HepG2 (cell line): ENCODE measurements around the gene XXYLT1. TPM values are rescaled to one million over a fixed set of nuclear protein-coding genes. Genes with fewer than 3 reads are reported as not detected.

Experiments
- AFF4 ChIP-seq: sonication (generic); formaldehyde crosslinking; IDR thresholded peaks from 2 replicates; pipeline ENCODE4 v1.4.0; 2020; ENCODE audit warnings: missing genetic modification reagents
- ATF1 ChIP-seq: IDR thresholded peaks from 2 replicates; pipeline ENCODE4 v1.6.1; 2016; ENCODE audit warnings: mild to moderate bottlenecking, control low read depth
- ELF4 ChIP-seq: sonication (generic); formaldehyde crosslinking; IDR thresholded peaks from 2 replicates; pipeline ENCODE4 v1.5.0; 2020; ENCODE audit warnings: missing genetic modification reagents, mild to moderate bottlenecking, moderate library complexity, borderline replicate concordance
- FOSL2 ChIP-seq: sonication (generic); formaldehyde crosslinking; IDR thresholded peaks from 2 replicates; pipeline ENCODE4 v1.4.0; 2020; ENCODE audit warnings: missing genetic modification reagents
- FOXK1 ChIP-seq: sonication (generic); formaldehyde crosslinking; IDR thresholded peaks from 2 replicates; pipeline ENCODE4 v1.4.0; 2020; ENCODE audit warnings: low read depth, missing genetic modification reagents, borderline replicate concordance
- HNF4G ChIP-seq, 2 experiments: sonication (generic) in 1 of 2; formaldehyde crosslinking in 1 of 2; IDR thresholded peaks; 2 replicates each; pipeline versions ENCODE4 v1.4.0 to v1.6.1; 2011 to 2020; ENCODE audit warnings: borderline replicate concordance in 2 of 2, low read depth in 2 of 2, mild to moderate bottlenecking in 2 of 2, low read length in 1 of 2, missing genetic modification reagents in 1 of 2, moderate library complexity in 1 of 2
- NR1H2 ChIP-seq: sonication (generic); formaldehyde crosslinking; IDR thresholded peaks from 2 replicates; pipeline ENCODE4 v1.8.1; 2022; ENCODE audit warnings: low read depth, missing genetic modification reagents, borderline replicate concordance
- PHF8 ChIP-seq: sonication (generic); formaldehyde crosslinking; IDR thresholded peaks from 2 replicates; pipeline ENCODE4 v1.5.0; 2020; ENCODE audit warnings: missing genetic modification reagents
- RARA ChIP-seq: IDR thresholded peaks from 2 replicates; pipeline ENCODE4 v1.6.1; 2016; ENCODE audit warnings: missing genetic modification reagents, missing compliant biosample characterization
- RFXANK ChIP-seq: IDR thresholded peaks from 2 replicates; pipeline ENCODE4 v1.6.1; 2016
- RFXAP ChIP-seq: sonication (generic); formaldehyde crosslinking; IDR thresholded peaks from 2 replicates; pipeline ENCODE4 v1.4.0; 2020; ENCODE audit warnings: missing genetic modification reagents, borderline replicate concordance
- SNAPC5 ChIP-seq: sonication (generic); formaldehyde crosslinking; IDR thresholded peaks from 2 replicates; pipeline ENCODE4 v1.8.1; 2023; ENCODE audit warnings: mild to moderate bottlenecking, missing genetic modification reagents, borderline replicate concordance
- YEATS2 ChIP-seq: sonication (generic); formaldehyde crosslinking; IDR thresholded peaks from 2 replicates; pipeline ENCODE4 v1.4.0; 2020; ENCODE audit warnings: missing genetic modification reagents, borderline replicate concordance
- ZBTB20 ChIP-seq: sonication (generic); formaldehyde crosslinking; IDR thresholded peaks from 2 replicates; pipeline ENCODE4 v1.8.1; 2023; ENCODE audit warnings: missing genetic modification reagents, low read depth, mild to moderate bottlenecking, borderline replicate concordance
- ZFP90 ChIP-seq: sonication (generic); formaldehyde crosslinking; IDR thresholded peaks from 2 replicates; pipeline ENCODE4 v1.8.0; 2022; ENCODE audit warnings: missing genetic modification reagents, mild to moderate bottlenecking, inconsistent platforms, borderline replicate concordance
- ZMYM4 ChIP-seq: sonication (generic); formaldehyde crosslinking; IDR thresholded peaks from 2 replicates; pipeline ENCODE4 v1.8.1; 2023; ENCODE audit warnings: mild to moderate bottlenecking, missing genetic modification reagents
- ZNF34 ChIP-seq: sonication (generic); formaldehyde crosslinking; IDR thresholded peaks from 2 replicates; pipeline ENCODE4 v1.4.0; 2020; ENCODE audit warnings: mild to moderate bottlenecking, missing genetic modification reagents, borderline replicate concordance
- ZNF746 ChIP-seq: sonication (generic); formaldehyde crosslinking; IDR thresholded peaks from 2 replicates; pipeline ENCODE4 v1.8.0; 2022; ENCODE audit warnings: mild to moderate bottlenecking, missing genetic modification reagents
- ZSCAN21 ChIP-seq: sonication (generic); formaldehyde crosslinking; IDR thresholded peaks from 2 replicates; pipeline ENCODE4 v1.8.0; 2022; ENCODE audit warnings: mild to moderate bottlenecking, missing genetic modification reagents, moderate library complexity, borderline replicate concordance
- ZSCAN9 ChIP-seq: IDR thresholded peaks from 2 replicates; pipeline ENCODE4 v1.6.1; 2016; ENCODE audit warnings: borderline replicate concordance
- polyA plus RNA-seq, 8 experiments: library from polyadenylated mRNA; depleted of rRNA in 3 of 8; stranded (reverse) in 7 of 8; unstranded in 1 of 8; fragments of >200 nt; fragmentation: Illumina TruSeq in 4 of 8; extraction: Trizol in 4 of 8; gene quantifications; 2 replicates each; pipeline versions ENCODE4 v1.2.1 to v1.2.3, GENCODE V29; 2011 to 2016; ENCODE audit warnings: low read depth in 4 of 8, missing spikeins in 1 of 8, mixed read lengths in 1 of 8; ENCODE audit not compliant: insufficient read depth in 1 of 8
- total RNA-seq, 5 experiments: library from RNA; depleted of rRNA; stranded (reverse); fragments of >200 nt; fragmentation: Illumina TruSeq; extraction: Trizol; gene quantifications; 2 replicates each; pipeline ENCODE4 v1.2.3, GENCODE V29; 2016; ENCODE audit warnings: low read depth in 1 of 5
- TF ChIP-seq, protein P1 (sequence below): IDR thresholded peaks from 2 replicates; pipeline ENCODE4 v1.6.1; 2016; ENCODE audit warnings: missing compliant biosample characterization, missing genetic modification reagents, borderline replicate concordance
- TF ChIP-seq, protein P2 (sequence below): sonication (generic); formaldehyde crosslinking; IDR thresholded peaks from 2 replicates; pipeline ENCODE4 v1.4.0; 2020; ENCODE audit warnings: missing genetic modification reagents

The XXYLT1 gene
- total and polyA plus RNA-seq, 2 of the 13 experiments (the other 11 are each of a cell fraction or from before 2014, with no cell fraction given), result 17.7 to 19.0 TPM

GRCh38 chr3:195154793-195155535 lies 116.0 kb downstream of the XXYLT1 start (continued):
- TF ChIP-seq, protein P1, sequence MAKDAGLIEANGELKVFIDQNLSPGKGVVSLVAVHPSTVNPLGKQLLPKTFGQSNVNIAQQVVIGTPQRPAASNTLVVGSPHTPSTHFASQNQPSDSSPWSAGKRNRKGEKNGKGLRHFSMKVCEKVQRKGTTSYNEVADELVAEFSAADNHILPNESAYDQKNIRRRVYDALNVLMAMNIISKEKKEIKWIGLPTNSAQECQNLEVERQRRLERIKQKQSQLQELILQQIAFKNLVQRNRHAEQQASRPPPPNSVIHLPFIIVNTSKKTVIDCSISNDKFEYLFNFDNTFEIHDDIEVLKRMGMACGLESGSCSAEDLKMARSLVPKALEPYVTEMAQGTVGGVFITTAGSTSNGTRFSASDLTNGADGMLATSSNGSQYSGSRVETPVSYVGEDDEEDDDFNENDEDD, result peak; percentile 75; the same call in 1 of the 2 replicates
- 0 out of 2 replicates have a peak, but pooled peaks have one; percentile 52 for TF ChIP-seq AFF4
- TF ChIP-seq ZSCAN9, result peak; percentile 58
- TF ChIP-seq ZNF746 (CRISPR knock-in tag), result peak; percentile 57; the same call in 1 of the 2 replicates
- 0 out of 2 replicates have a peak, but pooled peaks have one; percentile 36 for TF ChIP-seq ATF1
- peak; percentile 65; the same call in 1 of the 2 replicates for TF ChIP-seq ZBTB20 (CRISPR knock-in tag)
- peak; percentile 46; the same call in 1 of the 2 replicates for TF ChIP-seq FOXK1 (CRISPR knock-in tag)
- TF ChIP-seq RFXANK, result 0 out of 2 replicates have a peak, but pooled peaks have one; percentile 15
- TF ChIP-seq ZMYM4 (CRISPR knock-in tag), result peak; percentile 73
- peak; percentile 71; the same call in 1 of the 2 replicates for TF ChIP-seq NR1H2 (CRISPR knock-in tag)
- TF ChIP-seq ZSCAN21 (CRISPR knock-in tag), result peak; percentile 73; the same call in 1 of the 2 replicates
- TF ChIP-seq YEATS2 (CRISPR knock-in tag), result no peak
- peak; percentile 93 for TF ChIP-seq RARA (CRISPR knock-in tag)
- peak; percentile 52; the same call in 1 of the 2 replicates for TF ChIP-seq FOSL2 (CRISPR knock-in tag)
- peak; percentile 82 for TF ChIP-seq HNF4G (IDR thresholded peaks at IDR 0.05; ENCODE audit: borderline replicate concordance, low read depth, low read length)
- TF ChIP-seq HNF4G (CRISPR knock-in tag; IDR thresholded peaks at IDR 0.05; ENCODE audit: borderline replicate concordance, low read depth), result peak; percentile 52; the same call in 1 of the 2 replicates
- TF ChIP-seq, protein P2, sequence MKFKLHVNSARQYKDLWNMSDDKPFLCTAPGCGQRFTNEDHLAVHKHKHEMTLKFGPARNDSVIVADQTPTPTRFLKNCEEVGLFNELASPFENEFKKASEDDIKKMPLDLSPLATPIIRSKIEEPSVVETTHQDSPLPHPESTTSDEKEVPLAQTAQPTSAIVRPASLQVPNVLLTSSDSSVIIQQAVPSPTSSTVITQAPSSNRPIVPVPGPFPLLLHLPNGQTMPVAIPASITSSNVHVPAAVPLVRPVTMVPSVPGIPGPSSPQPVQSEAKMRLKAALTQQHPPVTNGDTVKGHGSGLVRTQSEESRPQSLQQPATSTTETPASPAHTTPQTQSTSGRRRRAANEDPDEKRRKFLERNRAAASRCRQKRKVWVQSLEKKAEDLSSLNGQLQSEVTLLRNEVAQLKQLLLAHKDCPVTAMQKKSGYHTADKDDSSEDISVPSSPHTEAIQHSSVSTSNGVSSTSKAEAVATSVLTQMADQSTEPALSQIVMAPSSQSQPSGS (CRISPR knock-in tag), result peak; percentile 41; the same call in 1 of the 2 replicates
- TF ChIP-seq ZFP90 (CRISPR knock-in tag), result no peak
- TF ChIP-seq SNAPC5, result 0 out of 2 replicates have a peak, but pooled peaks have one; percentile 49
- TF ChIP-seq RFXAP (CRISPR knock-in tag), result 0 out of 2 replicates have a peak, but pooled peaks have one; percentile 52
- peak; percentile 61; the same call in 1 of the 2 replicates for TF ChIP-seq ELF4 (CRISPR knock-in tag)
- TF ChIP-seq ZNF34 (CRISPR knock-in tag), result no peak
- TF ChIP-seq PHF8 (CRISPR knock-in tag), result peak; percentile 34; the same call in 1 of the 2 replicates
